Ureter (tissue), 1 donor: ENCODE measurements around the gene NRG3. TPM values are rescaled to one million over a fixed set of nuclear protein-coding genes. Genes with fewer than 3 reads are reported as not detected.
"Not testable (repeated sequence)": the region's sequence is repeated elsewhere in the genome, so short reads cannot be mapped to it uniquely, and the experiment has no call there.

Source experiments
- DNase-seq: peaks from one replicate; pipeline ENCODE4 v3.0.0-alpha.2; 2020; ENCODE audit warnings: low spot score
- total RNA-seq: library from RNA; stranded (reverse); gene quantifications from one replicate; pipeline ENCODE4 v1.2.4, GENCODE V29; 2023
- donor health status: DM: yes; HTN: yes; CAD: no.

NRG3 gene
- total RNA-seq, 1 donor from 2014 or later, result 0.57 TPM

DNA sequence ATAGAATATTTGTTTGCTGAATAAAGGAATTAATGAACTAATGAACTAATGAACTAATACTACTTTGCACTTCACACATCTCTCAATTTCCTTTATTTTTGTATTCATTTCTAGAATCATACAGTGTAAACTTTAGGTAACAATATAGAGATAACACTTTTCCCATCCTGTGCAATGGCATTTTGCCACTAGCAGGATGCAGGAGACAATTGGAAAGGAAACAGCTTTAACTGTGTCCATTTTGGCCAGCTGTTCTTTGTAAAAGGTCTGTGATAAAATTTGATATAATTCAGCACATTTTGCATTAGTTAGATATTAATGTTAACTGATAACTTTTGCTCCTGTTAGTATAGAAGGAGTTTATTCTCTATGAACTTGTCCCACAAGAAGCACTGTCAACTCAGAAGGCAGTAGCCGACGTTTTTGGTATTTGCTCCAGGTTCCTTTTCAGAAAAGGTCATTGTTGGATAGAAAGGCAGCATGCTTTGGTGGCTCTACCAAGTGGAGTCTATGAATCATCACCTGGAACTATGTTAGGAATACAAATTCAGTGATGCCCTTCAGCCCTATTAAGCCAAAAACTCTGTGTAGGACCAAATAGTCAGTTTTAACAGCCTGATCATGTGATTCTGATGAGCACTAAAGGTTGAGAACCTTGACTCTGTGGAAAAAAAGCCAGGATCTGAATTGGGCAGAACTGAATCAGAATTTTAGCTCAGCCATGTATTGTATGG, 86.6 kb downstream of the NRG3 start:
- DNase-seq, result no peak

GRCh38 chr10:81963606-81964005, 88.6 kb downstream of the NRG3 start:
- DNase-seq, result no peak

DNA sequence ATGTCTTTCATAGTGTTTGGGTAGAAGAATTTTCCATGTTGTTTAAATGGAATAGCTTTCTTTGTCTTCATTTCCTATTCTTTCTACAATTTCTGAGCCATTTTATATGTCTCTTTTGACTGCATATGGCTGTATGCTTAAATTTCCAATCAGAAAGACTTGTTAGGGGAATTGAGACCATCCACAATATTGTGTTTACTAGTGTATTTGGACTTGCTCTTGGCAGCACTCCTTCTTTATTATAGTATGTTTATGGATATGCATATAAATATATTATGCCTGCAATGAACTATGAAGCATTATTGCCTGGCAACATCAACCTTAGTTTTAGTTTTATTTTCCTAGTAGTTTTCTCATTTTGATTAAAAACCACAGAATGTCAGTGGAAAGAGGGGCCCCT, 92.7 kb downstream of the NRG3 start:
- no peak for DNase-seq

DNA sequence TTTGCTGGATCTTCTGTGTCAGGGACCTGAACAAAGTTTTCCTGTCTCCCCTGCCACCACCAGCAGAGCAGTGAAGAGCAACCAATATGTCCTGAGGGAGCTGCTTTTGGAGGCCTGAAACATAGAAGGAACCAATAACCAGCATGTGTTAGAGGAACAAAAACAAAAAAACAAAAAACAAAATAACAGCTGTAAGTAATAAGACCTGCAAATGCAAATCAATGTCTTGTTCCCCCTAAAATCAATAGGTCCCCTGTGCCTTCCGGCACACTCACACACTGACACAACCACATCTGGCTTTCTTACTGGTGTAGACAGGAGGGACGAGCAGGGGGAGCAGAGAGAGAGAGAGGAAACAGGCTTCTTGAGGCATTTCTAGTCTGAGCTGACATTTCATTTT, 94.1 kb downstream of the NRG3 start:
- DNase-seq, result no peak

DNA sequence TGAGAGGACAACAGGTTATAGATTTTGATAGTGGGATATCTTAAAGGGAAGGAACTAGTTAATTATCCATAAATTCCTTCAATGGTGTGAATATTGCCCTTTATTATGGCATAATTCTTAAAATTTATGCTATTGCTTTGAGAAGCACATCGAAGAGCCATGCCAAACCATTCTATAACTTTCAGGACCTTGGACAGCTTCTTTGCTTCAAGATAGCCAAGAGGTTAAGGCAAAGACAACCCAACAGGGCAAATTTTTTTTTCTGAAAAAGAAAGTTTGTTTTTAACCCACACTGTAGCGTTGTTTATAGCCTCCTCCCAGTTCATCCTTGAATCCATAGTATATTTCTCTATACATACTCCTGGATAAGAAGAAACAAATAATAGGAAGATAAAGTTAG, 103.2 kb downstream of the NRG3 start:
- DNase-seq, result no peak

- no peak for DNase-seq
Observed at GRCh38 chr10:81981724-81982123, 106.7 kb downstream of the NRG3 start.

DNA sequence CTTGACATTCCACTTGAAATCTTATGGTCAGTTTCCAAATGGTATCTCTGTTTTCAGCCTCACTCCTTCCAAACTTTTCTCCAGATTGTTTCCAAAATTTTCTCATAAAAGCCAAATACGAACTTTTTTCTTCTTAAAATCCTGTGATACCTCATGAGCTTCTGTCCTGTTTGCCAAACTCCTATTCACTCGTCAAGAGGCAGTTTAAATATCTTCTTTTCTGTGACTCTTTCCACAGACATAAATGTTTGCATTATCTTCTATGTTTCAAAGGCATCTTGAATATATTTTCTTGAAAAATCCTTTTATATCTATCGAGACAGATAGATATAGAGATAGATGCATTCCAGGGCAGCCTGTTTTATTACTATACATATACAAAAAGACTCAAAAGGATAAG, 109.4 kb downstream of the NRG3 start:
- DNase-seq, result no peak

- no peak for DNase-seq
Observed at GRCh38 chr10:81995254-81995653, 120.3 kb downstream of the NRG3 start.

GRCh38 chr10:81996927-81997326, 121.9 kb downstream of the NRG3 start:
- no peak for DNase-seq

DNA sequence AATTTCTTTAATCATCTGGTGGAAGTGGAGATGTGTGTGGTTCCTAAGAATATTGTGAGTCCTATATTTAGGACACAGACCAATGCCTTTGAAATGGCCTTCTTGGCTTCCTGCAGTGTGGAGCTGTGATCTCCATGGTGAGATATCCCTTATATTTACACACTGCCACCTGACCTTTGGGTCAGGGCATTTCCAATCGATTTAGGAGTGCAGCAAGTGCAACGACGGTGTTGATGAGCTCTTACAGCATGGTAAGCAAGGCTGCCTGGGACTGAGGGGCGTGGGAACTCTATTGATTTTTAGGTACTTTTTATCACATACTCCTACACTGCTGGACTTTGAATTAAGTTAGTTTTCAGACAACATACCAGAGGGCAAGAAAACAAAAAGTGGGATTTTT, 146.0 kb downstream of the NRG3 start:
- DNase-seq, result no peak

- DNase-seq, result no peak
Observed at GRCh38 chr10:82027711-82028110, 152.7 kb downstream of the NRG3 start.

GRCh38 chr10:82037076-82037475, 162.1 kb downstream of the NRG3 start:
- DNase-seq, result no peak

GRCh38 chr10:82038587-82038986, 163.6 kb downstream of the NRG3 start:
- no peak for DNase-seq

- no peak for DNase-seq
Observed at GRCh38 chr10:82040336-82040735, 165.3 kb downstream of the NRG3 start.

DNA sequence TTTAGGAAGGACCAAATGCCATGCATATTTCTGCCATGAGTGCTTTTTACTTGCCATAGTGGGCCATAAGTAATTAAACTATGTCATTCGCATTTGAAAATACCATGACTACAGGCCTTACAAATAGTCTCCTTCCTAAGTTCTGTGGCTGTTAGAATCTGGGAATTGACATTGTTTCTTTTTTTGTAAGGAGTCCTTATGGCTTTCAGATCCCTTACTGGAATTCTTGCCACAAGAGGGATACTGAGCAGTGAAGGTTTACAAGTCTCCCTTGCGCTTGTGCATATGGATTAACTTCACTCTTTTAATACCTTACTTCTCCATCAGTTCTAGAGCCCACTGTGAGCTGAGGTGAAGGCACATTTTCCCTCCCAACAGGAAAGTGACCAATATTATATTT, 166.0 kb downstream of the NRG3 start:
- DNase-seq, result no peak

GRCh38 chr10:82056391-82056790, 181.4 kb downstream of the NRG3 start:
- DNase-seq, result no peak

- not testable (repeated sequence) for DNase-seq
Observed at GRCh38 chr10:82067192-82067591, 192.2 kb downstream of the NRG3 start.

- DNase-seq, result no peak
Observed at GRCh38 chr10:82068501-82068900, 193.5 kb downstream of the NRG3 start.

DNA sequence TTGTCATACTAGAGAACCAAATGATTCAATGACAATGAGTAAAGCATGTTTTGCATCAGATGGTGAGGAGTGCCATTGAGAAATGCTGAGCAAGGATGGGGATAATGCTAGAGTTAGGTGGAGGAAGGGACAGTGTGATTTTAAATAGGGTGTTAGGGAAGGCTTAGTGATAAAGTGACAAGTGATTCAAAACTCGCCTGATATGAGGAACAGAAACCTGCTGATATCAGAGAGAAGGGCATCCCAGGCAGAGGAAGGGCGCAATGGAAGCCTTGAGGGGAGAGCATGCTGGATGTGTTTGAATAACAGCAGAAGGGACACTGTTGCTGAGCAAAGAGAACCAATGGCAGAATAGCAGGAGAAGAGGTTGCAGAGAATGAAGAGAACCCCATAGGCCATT, 196.2 kb downstream of the NRG3 start:
- DNase-seq, result no peak

DNA sequence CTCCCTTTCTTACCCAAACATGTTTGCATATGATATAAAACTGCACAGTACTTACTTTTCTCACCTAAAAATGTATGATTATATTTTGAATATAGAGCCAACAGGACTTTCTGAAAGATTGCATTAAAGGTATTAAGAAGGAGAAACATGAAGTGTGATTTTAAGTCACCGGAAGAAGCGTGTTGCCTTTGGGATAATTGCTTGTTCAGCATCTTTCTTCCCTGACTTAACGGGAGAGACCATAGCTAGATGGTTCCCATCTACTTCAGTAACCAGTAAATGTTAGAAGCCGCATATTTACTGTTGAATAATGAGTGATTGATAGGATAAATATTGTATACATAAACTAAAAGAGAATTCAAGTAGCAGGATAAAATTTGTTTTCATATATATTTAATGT, 197.1 kb downstream of the NRG3 start:
- no peak for DNase-seq

DNA sequence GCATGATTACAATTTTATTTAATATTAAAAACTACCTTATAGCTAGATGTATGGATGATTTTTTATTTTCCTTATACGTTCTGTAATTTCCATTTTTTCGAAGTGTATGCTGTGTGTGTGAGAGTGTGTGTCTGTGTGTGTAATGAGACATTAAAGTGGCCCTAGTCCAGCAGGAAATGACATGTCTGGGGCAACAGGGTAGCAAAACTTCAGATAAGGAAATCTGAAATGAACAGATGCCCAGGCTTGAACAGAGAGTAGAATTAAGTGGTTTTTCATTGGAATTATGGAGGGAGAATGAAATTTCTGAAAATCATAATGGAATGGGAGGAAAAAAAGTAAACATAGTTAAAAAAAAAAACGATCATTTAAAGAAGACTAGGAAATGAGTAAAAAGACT, 200.6 kb downstream of the NRG3 start:
- DNase-seq, result no peak

- no peak for DNase-seq
Observed at GRCh38 chr10:82084496-82084895, 209.5 kb downstream of the NRG3 start.

GRCh38 chr10:82084904-82085303, 209.9 kb downstream of the NRG3 start:
- DNase-seq, result no peak

DNA sequence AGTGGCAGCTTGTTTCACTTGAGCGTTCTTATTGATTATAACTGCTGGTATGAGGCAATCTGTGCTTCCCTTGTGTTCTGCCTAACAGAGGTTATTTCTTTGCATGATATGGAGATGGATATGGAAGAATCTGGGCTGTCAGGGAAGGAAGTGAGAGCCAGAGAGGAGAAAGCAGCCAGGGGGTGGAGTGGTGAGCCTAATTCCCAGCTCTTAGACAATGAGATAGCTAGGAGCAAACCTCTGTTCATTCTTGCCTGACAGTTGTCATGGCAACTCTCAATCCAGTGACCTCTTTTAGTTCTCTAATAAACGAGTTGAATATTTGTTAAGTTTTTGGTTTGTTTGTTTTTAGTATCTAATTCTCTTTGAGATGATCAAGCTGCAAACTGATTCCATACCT, 214.3 kb downstream of the NRG3 start:
- DNase-seq, result no peak
